A549 (cell line): ENCODE data around the gene DUS2. TPM values are rescaled to one million over a fixed set of nuclear protein-coding genes. Genes with fewer than 3 reads are reported as not detected.

Source experiments
- ATAC-seq, 2 experiments: fragments of 200-7000 bp in 1 of 2; fragments of >200 bp in 1 of 2; cut with Nextera tagmentation in 1 of 2; cut with Tn5 transposase in 1 of 2; 3 replicates each; pipeline versions ENCODE4 v1.8.0 to v1.9.1; 2018 to 2020; ENCODE audit warnings: mild to moderate bottlenecking in 1 of 2, moderate library complexity in 1 of 2
- CTCF ChIA-PET: fragments of 300-600 bp; sonication (Branson Sonifier 250); formaldehyde crosslinking; extraction: SDS; loops from one replicate; lab custom pipeline; 2021; ENCODE audit warnings: antibody characterized with exemption, inconsistent platforms; lab: Yijun Ruan, JAX
- POLR2A ChIA-PET: fragments of 350-600 bp; formaldehyde crosslinking; extraction: SDS; loops from one replicate; lab custom pipeline; 2021; ENCODE audit warnings: antibody characterized with exemption, inconsistent platforms; lab: Yijun Ruan, JAX
- DNase-seq, 2 experiments: peaks; one replicate each; pipeline versions ENCODE4 v3.0.0 to v3.0.0-alpha.2; 2011 to 2016; ENCODE audit warnings: low read depth in 1 of 2, low spot score in 1 of 2
- FAIRE-seq: peaks from 2 replicates; lab custom pipeline; 2011; peaks lifted over from hg19 to GRCh38; lab: Jason Lieb, UNC
- H3K27ac ChIP-seq, 2 experiments: fragments of >200 bp; sonication (Bioruptor Twin); formaldehyde crosslinking; 3 replicates each; pipeline ENCODE4 v1.5.1; 2016 to 2017
- H3K4me1 ChIP-seq: fragments of >200 bp; sonication (Bioruptor Twin); formaldehyde crosslinking; 3 replicates; pipeline ENCODE4 v1.6.1; 2016
- H3K4me2 ChIP-seq: fragments of >200 bp; sonication (Bioruptor Twin); formaldehyde crosslinking; 3 replicates; pipeline ENCODE4 v1.6.1; 2016
- H3K4me3 ChIP-seq: fragments of >200 bp; sonication (Bioruptor Twin); formaldehyde crosslinking; 3 replicates; pipeline ENCODE4 v1.5.1; 2016
- H3K9me3 ChIP-seq: fragments of >200 bp; sonication (Bioruptor Twin); formaldehyde crosslinking; 3 replicates; pipeline ENCODE4 v1.6.1; 2016
- BHLHE40 ChIP-seq: IDR thresholded peaks from 2 replicates; pipeline ENCODE4 v1.6.1; 2012; ENCODE audit warnings: low read depth, low read length, inconsistent platforms
- CBX2 ChIP-seq: fragments of 200-600 bp; sonication (generic); IDR thresholded peaks from 2 replicates; pipeline ENCODE4 v1.6.1; 2016; ENCODE audit warnings: low read depth, mild to moderate bottlenecking, borderline replicate concordance
- CBX8 ChIP-seq: fragments of 200-600 bp; sonication (generic); IDR thresholded peaks from 2 replicates; pipeline ENCODE4 v1.6.1; 2016
- CEBPB ChIP-seq, 2 experiments: fragments of >200 bp in 1 of 2; sonication (Bioruptor Twin) in 1 of 2; formaldehyde crosslinking in 1 of 2; IDR thresholded peaks; 2 replicates each; pipeline ENCODE4 v1.6.1; 2012 to 2016
- CHD4 ChIP-seq: fragments of 200-600 bp; sonication (generic); IDR thresholded peaks from 2 replicates; pipeline ENCODE4 v1.6.1; 2016; ENCODE audit warnings: antibody characterized with exemption, mild to moderate bottlenecking, borderline replicate concordance
- EHF ChIP-seq: fragments of 250-450 bp; sonication (Bioruptor Pico); IDR thresholded peaks from 2 replicates; pipeline ENCODE4 v1.5.0; 2020; ENCODE audit warnings: mild to moderate bottlenecking
- ELK1 ChIP-seq: fragments of 150-350 bp; IDR thresholded peaks from 2 replicates; pipeline ENCODE4 v1.6.1; 2014; ENCODE audit warnings: low read depth, mild to moderate bottlenecking, low read length
- HDAC2 ChIP-seq: fragments of 200-600 bp; sonication (generic); IDR thresholded peaks from 2 replicates; pipeline ENCODE4 v1.6.1; 2016
- HES2 ChIP-seq: fragments of >200 bp; sonication (Bioruptor Twin); formaldehyde crosslinking; IDR thresholded peaks from 2 replicates; pipeline ENCODE4 v1.6.1; 2016
- MAFK ChIP-seq: fragments of 450-650 bp; IDR thresholded peaks from 2 replicates; pipeline ENCODE4 v1.6.1; 2014; ENCODE audit not compliant: partially characterized antibody
- NFE2L2 ChIP-seq: fragments of 150-350 bp; conservative IDR thresholded peaks from 2 replicates; pipeline ENCODE4 v1.6.1; 2014; ENCODE audit warnings: low read length
- NR3C1 ChIP-seq: fragments of >200 bp; sonication (Bioruptor Twin); formaldehyde crosslinking; IDR thresholded peaks from 3 replicates; pipeline ENCODE4 v1.6.1; 2017
- PHF8 ChIP-seq: fragments of 200-600 bp; sonication (generic); IDR thresholded peaks from 2 replicates; pipeline ENCODE4 v1.6.1; 2016; ENCODE audit warnings: low read depth, mild to moderate bottlenecking, antibody characterized with exemption, moderate library complexity, borderline replicate concordance
- REST ChIP-seq: fragments of 200-600 bp; sonication (generic); IDR thresholded peaks from 2 replicates; pipeline ENCODE4 v1.6.1; 2016; ENCODE audit warnings: antibody characterized with exemption, mild to moderate bottlenecking, moderate library complexity
- RFX5 ChIP-seq: fragments of 450-650 bp; IDR thresholded peaks from 2 replicates; pipeline ENCODE4 v1.7.1; 2014; ENCODE audit warnings: antibody characterized with exemption, mild to moderate bottlenecking, moderate library complexity
- SMC3 ChIP-seq: fragments of >200 bp; sonication (Bioruptor Twin); formaldehyde crosslinking; IDR thresholded peaks from 3 replicates; pipeline ENCODE4 v1.6.1; 2018; ENCODE audit warnings: inconsistent platforms
- TP53 ChIP-seq: fragments of 250-450 bp; sonication (Bioruptor Pico); IDR thresholded peaks from 2 replicates; pipeline ENCODE4 v1.5.0; 2021; ENCODE audit warnings: mild to moderate bottlenecking, moderate library complexity
- USF2 ChIP-seq: fragments of 450-650 bp; IDR thresholded peaks from 2 replicates; pipeline ENCODE4 v1.6.1; 2014; ENCODE audit warnings: antibody characterized with exemption
- ZC3H11A ChIP-seq: fragments of 450-650 bp; IDR thresholded peaks from 2 replicates; pipeline ENCODE4 v1.6.1; 2014; ENCODE audit warnings: antibody characterized with exemption, mild to moderate bottlenecking
- ZNF302 ChIP-seq: fragments of 250-450 bp; sonication (Bioruptor Pico); IDR thresholded peaks from 2 replicates; pipeline ENCODE4 v1.9.0; 2021; ENCODE audit warnings: inconsistent platforms, mild to moderate bottlenecking, moderate library complexity
- WGBS: methylation state at CpG from one replicate; pipeline ENCODE4 v1.1.6; 2017; ENCODE audit errors: missing lambda C conversion rate; 5-methylcytosine and 5-hydroxymethylcytosine counted together
- polyA plus RNA-seq, 4 experiments: library from polyadenylated mRNA; depleted of rRNA in 3 of 4; stranded (reverse); fragments of >200 nt; fragmentation: RNase III in 1 of 4; extraction: RNeasy Plus Mini Kit Qiagen cat#74134 plus additional on column Dnase treatment in 1 of 4; gene quantifications; 2 replicates in 3 of 4; 3 replicates in 1 of 4; pipeline ENCODE4 v1.2.3, GENCODE V29; 2011 to 2017

DUS2 gene
- polyA plus RNA-seq, 2 of the 4 experiments (the other 2 are of a cell fraction), result 20.8 to 21.5 TPM

- no peaks in the 10 kb centered on the region for H3K4me1 ChIP-seq
- ATAC-seq, result no peak
- no peak overlapping the region for H3K4me3 ChIP-seq
- TF ChIP-seq REST, result no peak
- no peak for TF ChIP-seq NR3C1
- TF ChIP-seq BHLHE40, result no peak
- no peak for TF ChIP-seq MAFK
- no peak for TF ChIP-seq TP53
- TF ChIP-seq EHF (CRISPR knock-in tag), result no peak
- TF ChIP-seq HES2, result no peak
- no peak for TF ChIP-seq RFX5
- TF ChIP-seq ZC3H11A, result no peak
- no peak for TF ChIP-seq SMC3
- TF ChIP-seq ZNF302 (CRISPR knock-in tag), result no peak
- TF ChIP-seq, all 56 proteins: peak for 0
- H3K4me2 ChIP-seq, result no peak overlapping the region
- DNase-seq (no peak), FAIRE-seq (no peak)
- no peak overlapping the region for H3K27ac ChIP-seq
- no peaks in the 10 kb centered on the region for H3K9me3 ChIP-seq
- ChIA-PET POLR2A (no interaction called here), CTCF (interaction anchor here (1.7 kb wide), 1 partner anchor 195 kb away, joined by 4 read pairs; no protein-coding TSS in a partner anchor)
- WGBS, result 97% methylated on average over 2 of the region's 2 CpGs
These were observed 10.0 kb downstream of the DUS2 start for GRCh38 chr16:68033101-68033500.

GRCh38 chr16:68035227-68035626, 12.1 kb downstream of the DUS2 start:
- Histone ChIP-seq H3K27ac (no peak overlapping the region), H3K4me1 (no peaks in the 10 kb centered on the region), H3K4me3 (no peak overlapping the region), H3K9me3 (no peaks in the 10 kb centered on the region), H3K4me2 (no peak overlapping the region)
- TF ChIP-seq NFE2L2 (no peak), CBX2 (no peak), PHF8 (no peak), ELK1 (no peak), CHD4 (no peak), USF2 (no peak)
- FAIRE-seq (no peak), ATAC-seq (no peak), DNase-seq (no peak)
- CTCF ChIA-PET, result interaction anchor here (1.0 to 1.4 kb wide), 3 partner anchors 8 to 219 kb away, joined by 3 to 4 read pairs (median 3); no protein-coding TSS in a partner anchor
- WGBS, result 90% methylated on average over 2 of the region's 2 CpGs
- POLR2A ChIA-PET, result no interaction called here

GRCh38 chr16:68037841-68038597, 14.9 kb downstream of the DUS2 start:
- FAIRE-seq (no peak), ATAC-seq (no peak)
- Histone ChIP-seq H3K27ac (no peak overlapping the region), H3K4me2 (no peak overlapping the region), H3K4me1 (no peaks in the 10 kb centered on the region), H3K4me3 (no peak overlapping the region)
- POLR2A ChIA-PET, result no interaction called here
- TF ChIP-seq HDAC2, result no peak
- no peak for TF ChIP-seq MAFK
- TF ChIP-seq CEBPB (IDR thresholded peaks at IDR 0.05), result no peak
- no peak for TF ChIP-seq CBX8
- TF ChIP-seq, all 56 proteins: peak for 0
- DNase-seq, result no peak
- CTCF ChIA-PET, result interaction anchor here (0.7 to 1.6 kb wide), 5 partner anchors 9 to 54 kb away, joined by 3 to 5 read pairs (median 3); no protein-coding TSS in a partner anchor
- whole genome bisulfite sequencing, result 94% methylated on average over 9 of the region's 9 CpGs
- no peaks in the 10 kb centered on the region for H3K9me3 ChIP-seq
